Neutrophil (primary cell): ENCODE measurements around the gene KHDC4.

ENCODE experiments used
- H3K27ac ChIP-seq: fragments of 200-600 bp; sonication (generic); 2 replicates; pipeline ENCODE4 v1.5.1; 2016; ENCODE audit warnings: mild to moderate bottlenecking, moderate library complexity
- H3K27me3 ChIP-seq: fragments of 200-600 bp; sonication (generic); 2 replicates; pipeline ENCODE4 v1.6.0; 2016; ENCODE audit warnings: mild to moderate bottlenecking
- H3K36me3 ChIP-seq: fragments of 200-600 bp; sonication (generic); 2 replicates; pipeline ENCODE4 v1.5.1; 2017
- H3K4me1 ChIP-seq, 2 experiments: fragments of 200-600 bp in 1 of 2; sonication (generic) in 1 of 2; 1 replicate in 1 of 2; 2 replicates in 1 of 2; pipeline versions ENCODE4 v1.5.1 to v1.6.1; 2013 to 2016; ENCODE audit warnings: low read depth in 1 of 2, low read length in 1 of 2, mild to moderate bottlenecking in 1 of 2, moderate library complexity in 1 of 2; ENCODE audit not compliant: control insufficient read depth in 1 of 2, insufficient read depth in 1 of 2
- H3K4me3 ChIP-seq, 2 experiments: fragments of 200-600 bp in 1 of 2; sonication (generic) in 1 of 2; 1 replicate in 1 of 2; 2 replicates in 1 of 2; pipeline ENCODE4 v1.5.1; 2013 to 2016; ENCODE audit warnings: low read depth in 1 of 2, low read length in 1 of 2, mild to moderate bottlenecking in 1 of 2, moderate library complexity in 1 of 2
- H3K9me3 ChIP-seq: fragments of 200-600 bp; sonication (generic); 2 replicates; pipeline ENCODE4 v1.5.1; 2016
- TF ChIP-seq, protein P1 (sequence below): fragments of 200-600 bp; sonication (generic); IDR thresholded peaks from 2 replicates; pipeline ENCODE4 v1.5.1; 2016; ENCODE audit warnings: antibody characterized with exemption

Gene KHDC4

DNA sequence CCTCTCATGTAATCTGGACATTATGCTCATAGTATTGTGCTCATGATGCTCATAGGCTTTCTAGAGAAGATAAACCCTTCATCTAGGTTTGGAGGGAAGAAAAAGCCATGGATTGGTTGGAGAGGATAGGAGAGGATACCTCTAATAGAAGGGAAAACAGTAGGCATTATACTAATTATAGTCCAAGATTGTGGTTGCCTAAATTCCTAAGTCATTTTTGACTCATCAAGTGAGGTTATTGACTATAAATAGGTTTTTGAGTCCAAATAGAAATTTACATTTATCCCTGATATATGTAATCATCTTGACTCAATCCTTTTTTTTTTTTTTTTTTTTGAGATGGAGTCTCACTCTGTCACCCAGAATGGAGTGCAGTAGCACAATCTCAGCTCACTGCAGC is 69.8 kb downstream of the KHDC4 start:
- Histone ChIP-seq H3K36me3 (no peaks in the 10 kb centered on the region), H3K4me1 (peaks cover 13 to 14% of the 10 kb centered on the region in 2 experiments), H3K27me3 (no peaks in the 10 kb centered on the region), H3K9me3 (no peaks in the 10 kb centered on the region), H3K4me3 (no peak overlapping the region), H3K27ac (no peak overlapping the region)
- TF ChIP-seq, protein P1, sequence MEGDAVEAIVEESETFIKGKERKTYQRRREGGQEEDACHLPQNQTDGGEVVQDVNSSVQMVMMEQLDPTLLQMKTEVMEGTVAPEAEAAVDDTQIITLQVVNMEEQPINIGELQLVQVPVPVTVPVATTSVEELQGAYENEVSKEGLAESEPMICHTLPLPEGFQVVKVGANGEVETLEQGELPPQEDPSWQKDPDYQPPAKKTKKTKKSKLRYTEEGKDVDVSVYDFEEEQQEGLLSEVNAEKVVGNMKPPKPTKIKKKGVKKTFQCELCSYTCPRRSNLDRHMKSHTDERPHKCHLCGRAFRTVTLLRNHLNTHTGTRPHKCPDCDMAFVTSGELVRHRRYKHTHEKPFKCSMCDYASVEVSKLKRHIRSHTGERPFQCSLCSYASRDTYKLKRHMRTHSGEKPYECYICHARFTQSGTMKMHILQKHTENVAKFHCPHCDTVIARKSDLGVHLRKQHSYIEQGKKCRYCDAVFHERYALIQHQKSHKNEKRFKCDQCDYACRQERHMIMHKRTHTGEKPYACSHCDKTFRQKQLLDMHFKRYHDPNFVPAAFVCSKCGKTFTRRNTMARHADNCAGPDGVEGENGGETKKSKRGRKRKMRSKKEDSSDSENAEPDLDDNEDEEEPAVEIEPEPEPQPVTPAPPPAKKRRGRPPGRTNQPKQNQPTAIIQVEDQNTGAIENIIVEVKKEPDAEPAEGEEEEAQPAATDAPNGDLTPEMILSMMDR: no peak
